Measurements from ENCODE around the gene POT1. TPM values are rescaled to one million over a fixed set of nuclear protein-coding genes. Genes with fewer than 3 reads are reported as not detected.

The POT1 gene
- total and polyA plus RNA-seq, 5 donors = 8.9 to 23.4 (median 14.3) TPM

DNA sequence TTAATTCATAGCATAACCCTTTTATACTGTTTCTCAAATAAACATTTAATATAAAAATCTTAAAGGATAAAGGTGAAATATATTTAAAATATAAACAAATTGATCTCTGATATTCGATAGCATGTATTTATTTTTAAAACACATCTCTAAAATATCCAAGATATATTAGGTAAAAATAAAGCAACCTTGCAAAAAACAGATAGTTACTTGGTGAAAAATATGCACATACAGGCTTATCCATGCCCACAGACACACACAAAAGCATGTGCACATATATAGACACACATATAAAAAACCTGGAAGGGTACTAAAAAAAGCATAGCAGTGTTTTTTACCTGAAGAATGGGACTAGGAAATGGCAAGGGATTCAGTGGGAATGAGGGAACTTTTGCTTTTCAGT, 19.8 kb downstream of the POT1 start:
- H3K4me3 ChIP-seq (ENCODE audit: low read length) = no peak overlapping the region
- no peak overlapping the region for H3K27ac ChIP-seq (ENCODE audit: low read length)
- no peak for ATAC-seq
- no peaks in the 10 kb centered on the region for H3K27me3 ChIP-seq (ENCODE audit: control insufficient read depth, insufficient read depth)
- intact Hi-C loops (cut with DNase I) = no loop called here
- DNase-seq = no peak
- WGBS = 43% methylated on average over 1 of the region's 1 CpG
- no peaks in the 10 kb centered on the region for H3K4me1 ChIP-seq (ENCODE audit: control insufficient read depth, insufficient read depth, low read length)
- no peaks in the 10 kb centered on the region for H3K9me3 ChIP-seq (ENCODE audit: control insufficient read depth, low read length)

- no peak for ATAC-seq
- no peak for DNase-seq
- Histone ChIP-seq H3K4me3 (ENCODE audit: low read length) (no peak overlapping the region), H3K27ac (ENCODE audit: low read length) (no peak overlapping the region), H3K27me3 (ENCODE audit: control insufficient read depth, insufficient read depth) (no peaks in the 10 kb centered on the region), H3K9me3 (ENCODE audit: control insufficient read depth, low read length) (no peaks in the 10 kb centered on the region), H3K4me1 (ENCODE audit: control insufficient read depth, insufficient read depth, low read length) (no peaks in the 10 kb centered on the region)
- intact Hi-C loops (cut with DNase I) = no loop called here
These were observed 21.4 kb downstream of the POT1 start for GRCh38 chr7:124908259-124908658.

DNA sequence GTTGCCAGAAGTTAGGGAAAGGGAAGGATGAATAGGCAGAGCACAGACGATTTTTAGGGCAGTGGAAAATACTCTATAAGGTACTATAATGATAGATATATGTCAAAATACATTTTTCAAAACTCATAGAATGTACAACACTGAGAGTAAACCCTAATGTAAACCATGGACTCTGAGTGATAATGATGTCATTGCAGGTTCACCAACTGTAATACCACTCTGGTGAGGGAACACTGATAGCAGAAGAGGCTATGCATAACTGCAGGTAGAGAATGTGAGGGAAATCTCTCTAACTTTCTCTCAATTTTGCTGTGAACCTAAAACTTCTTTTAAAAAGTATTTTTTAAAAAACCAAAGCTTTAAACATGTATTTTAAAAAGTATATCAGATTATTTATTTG, 22.1 kb downstream of the POT1 start:
- Histone ChIP-seq H3K4me1 (ENCODE audit: control insufficient read depth, insufficient read depth, low read length) (no peaks in the 10 kb centered on the region), H3K9me3 (ENCODE audit: control insufficient read depth, low read length) (no peaks in the 10 kb centered on the region), H3K27ac (ENCODE audit: low read length) (no peak overlapping the region), H3K4me3 (ENCODE audit: low read length) (no peak overlapping the region), H3K27me3 (ENCODE audit: control insufficient read depth, insufficient read depth) (no peaks in the 10 kb centered on the region)
- intact Hi-C loops (cut with DNase I) = no loop called here
- ATAC-seq (no peak), DNase-seq (no peak)
- 59% methylated on average over 1 of the region's 1 CpG for WGBS

DNA sequence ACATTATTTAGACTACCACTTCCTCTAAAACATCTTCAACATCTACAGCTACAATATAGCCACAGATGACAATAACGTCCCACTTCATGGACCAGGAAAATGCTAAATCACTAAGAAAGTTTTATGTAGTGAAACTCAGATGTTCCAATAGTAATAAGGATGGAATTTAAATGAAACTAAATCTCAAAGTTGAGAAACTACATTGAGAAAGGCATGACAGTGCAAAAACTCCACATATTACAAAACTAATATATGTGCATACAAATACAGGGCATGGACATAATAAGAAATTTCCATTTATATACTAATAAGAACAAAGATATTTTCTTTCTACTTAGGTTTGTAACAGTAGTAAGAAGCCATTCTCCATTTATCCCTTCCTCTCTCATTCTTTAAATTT, 31.1 kb downstream of the POT1 start:
- ATAC-seq (no peak), DNase-seq (no peak)
- H3K9me3 ChIP-seq (ENCODE audit: control insufficient read depth, low read length) = no peaks in the 10 kb centered on the region
- WGBS = 80% methylated on average over 1 of the region's 1 CpG
- no peak overlapping the region for H3K27ac ChIP-seq (ENCODE audit: low read length)
- no peak overlapping the region for H3K4me3 ChIP-seq (ENCODE audit: low read length)
- no peaks in the 10 kb centered on the region for H3K27me3 ChIP-seq (ENCODE audit: control insufficient read depth, insufficient read depth)
- H3K4me1 ChIP-seq (ENCODE audit: control insufficient read depth, insufficient read depth, low read length) = no peaks in the 10 kb centered on the region
- intact Hi-C loops (cut with DNase I) = no loop called here

- Histone ChIP-seq H3K27me3 (ENCODE audit: control insufficient read depth, insufficient read depth) (no peaks in the 10 kb centered on the region), H3K4me3 (ENCODE audit: low read length) (no peak overlapping the region), H3K4me1 (ENCODE audit: control insufficient read depth, insufficient read depth, low read length) (no peaks in the 10 kb centered on the region), H3K9me3 (ENCODE audit: control insufficient read depth, low read length) (no peaks in the 10 kb centered on the region), H3K27ac (ENCODE audit: low read length) (no peak overlapping the region)
- ATAC-seq = no peak
- 97% methylated on average over 3 of the region's 3 CpGs for WGBS
- intact Hi-C loops (cut with DNase I) = no loop called here
- no peak for DNase-seq
These were observed 33.6 kb downstream of the POT1 start for GRCh38 chr7:124896001-124896400.

- no peaks in the 10 kb centered on the region for H3K9me3 ChIP-seq (ENCODE audit: control insufficient read depth, low read length)
- intact Hi-C loops (cut with DNase I) = no loop called here
- 74% methylated on average over 1 of the region's 1 CpG for WGBS
- H3K4me3 ChIP-seq (ENCODE audit: low read length) = no peak overlapping the region
- H3K27ac ChIP-seq (ENCODE audit: low read length) = no peak overlapping the region
- no peak for ATAC-seq
- DNase-seq = no peak
- no peaks in the 10 kb centered on the region for H3K27me3 ChIP-seq (ENCODE audit: control insufficient read depth, insufficient read depth)
- no peaks in the 10 kb centered on the region for H3K4me1 ChIP-seq (ENCODE audit: control insufficient read depth, insufficient read depth, low read length)
These were observed 36.3 kb downstream of the POT1 start for GRCh38 chr7:124893140-124893827.

DNA sequence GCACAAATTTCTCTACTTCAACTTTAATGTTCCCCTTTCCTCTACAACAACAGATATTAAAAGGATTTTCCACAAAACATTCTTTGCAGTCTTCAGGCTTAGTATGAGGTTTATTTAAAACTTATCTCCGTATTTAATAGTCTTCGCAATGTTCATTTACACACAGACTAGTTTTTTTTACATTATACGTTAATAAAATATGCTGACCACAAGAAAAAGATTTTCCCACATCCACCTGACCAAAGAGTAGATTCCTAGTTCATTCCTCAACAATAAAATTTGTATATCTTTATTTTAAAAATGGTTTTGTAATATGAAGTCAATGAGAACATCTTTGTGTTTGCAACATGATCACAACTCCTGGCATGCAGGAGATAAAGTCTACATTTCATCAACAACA, 42.4 kb downstream of the POT1 start:
- 98% methylated on average over 3 of the region's 3 CpGs for WGBS
- intact Hi-C loops (cut with DNase I) = no loop called here
- no peak for DNase-seq
- no peak for ATAC-seq
- Histone ChIP-seq H3K9me3 (ENCODE audit: control insufficient read depth, low read length) (no peaks in the 10 kb centered on the region), H3K27ac (ENCODE audit: low read length) (no peak overlapping the region), H3K4me3 (ENCODE audit: low read length) (no peak overlapping the region), H3K4me1 (ENCODE audit: control insufficient read depth, insufficient read depth, low read length) (no peaks in the 10 kb centered on the region), H3K27me3 (ENCODE audit: control insufficient read depth, insufficient read depth) (no peaks in the 10 kb centered on the region)

GRCh38 chr7:124881981-124882380, 47.6 kb downstream of the POT1 start:
- H3K4me3 ChIP-seq (ENCODE audit: low read length) = no peak overlapping the region
- no peaks in the 10 kb centered on the region for H3K27me3 ChIP-seq (ENCODE audit: control insufficient read depth, insufficient read depth)
- no peaks in the 10 kb centered on the region for H3K4me1 ChIP-seq (ENCODE audit: control insufficient read depth, insufficient read depth, low read length)
- no peaks in the 10 kb centered on the region for H3K9me3 ChIP-seq (ENCODE audit: control insufficient read depth, low read length)
- no peak for DNase-seq
- 86% methylated on average over 1 of the region's 1 CpG for WGBS
- intact Hi-C loops (cut with DNase I) = no loop called here
- no peak for ATAC-seq
- no peak overlapping the region for H3K27ac ChIP-seq (ENCODE audit: low read length)

DNA sequence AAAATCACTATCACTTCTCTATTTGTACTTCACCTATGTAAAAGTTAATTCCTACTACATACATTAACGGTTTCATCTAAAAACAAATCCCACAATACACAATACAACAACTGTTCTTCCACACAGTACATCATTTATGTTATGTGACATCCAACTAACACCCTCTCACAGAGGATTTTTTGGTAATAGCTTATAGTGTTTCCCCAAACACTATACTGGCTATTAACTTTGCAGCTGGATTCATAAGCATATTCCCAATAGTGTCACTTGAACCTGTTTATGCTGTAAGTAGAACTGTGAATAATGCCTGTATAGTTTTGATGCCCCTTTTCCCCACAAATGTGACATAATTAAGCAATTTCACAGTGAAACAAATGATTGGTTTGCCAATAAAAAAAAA, 49.9 kb downstream of the POT1 start:
- no peak for DNase-seq

GRCh38 chr7:124879103-124879502, 50.5 kb downstream of the POT1 start:
- H3K9me3 ChIP-seq (ENCODE audit: control insufficient read depth, low read length) = no peaks in the 10 kb centered on the region
- WGBS = 78% methylated on average over 2 of the region's 2 CpGs
- intact Hi-C loops (cut with DNase I) = no loop called here
- H3K27ac ChIP-seq (ENCODE audit: low read length) = no peak overlapping the region
- DNase-seq (no peak), ATAC-seq (no peak)
- H3K4me1 ChIP-seq (ENCODE audit: control insufficient read depth, insufficient read depth, low read length) = no peaks in the 10 kb centered on the region
- H3K27me3 ChIP-seq (ENCODE audit: control insufficient read depth, insufficient read depth) = no peaks in the 10 kb centered on the region
- H3K4me3 ChIP-seq (ENCODE audit: low read length) = no peak overlapping the region

More for the DNA sequence above, 49.9 kb downstream of the POT1 start:
- intact Hi-C loops (cut with DNase I) = no loop called here
- 89% methylated on average over 1 of the region's 1 CpG for WGBS
- Histone ChIP-seq H3K4me1 (ENCODE audit: control insufficient read depth, insufficient read depth, low read length) (no peaks in the 10 kb centered on the region), H3K4me3 (ENCODE audit: low read length) (no peak overlapping the region), H3K27me3 (ENCODE audit: control insufficient read depth, insufficient read depth) (no peaks in the 10 kb centered on the region), H3K9me3 (ENCODE audit: control insufficient read depth, low read length) (no peaks in the 10 kb centered on the region), H3K27ac (ENCODE audit: low read length) (no peak overlapping the region)
- ATAC-seq = no peak

- 97% methylated on average over 3 of the region's 3 CpGs for WGBS
- intact Hi-C loops (cut with DNase I) = no loop called here
- ATAC-seq = no peak
These were observed 54.9 kb downstream of the POT1 start for GRCh38 chr7:124874644-124875163.

More at GRCh38 chr7:124874644-124875163, 54.9 kb downstream of the POT1 start:
- no peak for DNase-seq
- H3K9me3 ChIP-seq (ENCODE audit: control insufficient read depth, low read length) = no peaks in the 10 kb centered on the region
- H3K27me3 ChIP-seq (ENCODE audit: control insufficient read depth, insufficient read depth) = no peaks in the 10 kb centered on the region
- no peaks in the 10 kb centered on the region for H3K4me1 ChIP-seq (ENCODE audit: control insufficient read depth, insufficient read depth, low read length)
- no peak overlapping the region for H3K27ac ChIP-seq (ENCODE audit: low read length)
- H3K4me3 ChIP-seq (ENCODE audit: low read length) = no peak overlapping the region

Data from right cardiac atrium (tissue), 5 donors.